Stimulated activated CD4-positive, alpha-beta T cell treated with anti-CD3 and anti-CD28 coated beads, TNF-alpha, amount 100 ng/mL, for 48 hours (primary cell): ENCODE measurements around the gene KIF17.

ENCODE experiments used
- DNase-seq, 3 donors: peaks; one replicate each; pipeline ENCODE4 v3.0.0-alpha.2; 2020; ENCODE audit warnings: low read depth in 3 of 3

The KIF17 gene

GRCh38 chr1:20660847-20661206, 57.0 kb downstream of the KIF17 start:
- no peak for DNase-seq

DNA sequence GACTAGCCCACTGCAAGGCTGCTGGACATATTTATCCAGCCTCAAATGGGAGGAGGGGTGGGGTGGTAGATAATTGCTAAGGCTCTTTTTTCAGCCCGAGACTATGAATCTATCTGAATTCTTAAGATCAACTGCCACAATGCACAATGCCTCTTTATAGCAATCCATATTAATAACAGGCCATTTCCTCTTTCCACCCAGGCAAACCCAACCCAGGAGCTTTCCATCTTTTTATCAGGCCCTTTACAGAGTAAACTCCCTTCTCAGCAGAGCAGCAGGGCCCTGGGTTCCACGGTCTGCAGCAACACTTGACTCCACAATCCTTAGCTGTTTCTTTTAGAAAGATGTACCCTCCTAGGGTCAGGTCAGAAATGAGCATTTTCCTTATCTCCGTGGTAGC, 57.4 kb downstream of the KIF17 start:
- DNase-seq = no peak

DNA sequence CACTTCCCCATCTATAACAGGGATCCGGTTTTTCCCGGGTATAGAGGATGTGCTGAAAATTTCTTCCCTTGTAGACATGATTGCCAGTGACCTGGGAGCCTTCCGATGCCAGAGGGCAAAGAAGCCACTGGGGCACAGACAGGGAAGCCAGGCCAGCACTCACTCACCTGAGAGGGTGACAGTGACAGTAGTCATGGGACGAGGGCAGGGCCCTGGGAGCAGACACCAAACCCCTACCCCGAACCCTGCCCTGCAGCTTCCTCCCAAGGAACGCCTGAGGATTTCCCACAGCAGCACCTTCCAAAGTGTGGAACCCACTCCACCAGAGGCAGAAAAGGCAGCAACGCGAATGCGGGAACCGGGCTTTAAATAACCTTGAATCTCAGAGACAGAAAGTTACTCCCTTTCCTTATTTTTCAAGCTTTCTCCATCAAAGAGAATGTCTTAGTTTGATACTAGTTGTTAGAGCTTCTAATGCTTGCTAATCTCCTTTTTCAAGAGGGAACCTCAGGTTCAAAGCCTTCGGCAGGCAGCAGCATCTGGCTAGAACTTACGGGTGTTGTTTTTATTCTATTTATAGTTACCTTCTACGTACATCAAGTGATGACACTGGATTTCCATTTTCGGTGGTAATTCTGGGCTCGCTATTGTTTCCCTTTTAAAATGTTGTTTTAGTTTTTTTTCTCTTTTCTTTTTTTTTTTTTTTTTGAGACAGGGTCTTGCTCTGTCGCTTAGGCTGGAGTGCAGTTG, 59.5 kb downstream of the KIF17 start:
- no peak for DNase-seq

GRCh38 chr1:20657024-20657423, 60.8 kb downstream of the KIF17 start:
- DNase-seq = no peak

DNA sequence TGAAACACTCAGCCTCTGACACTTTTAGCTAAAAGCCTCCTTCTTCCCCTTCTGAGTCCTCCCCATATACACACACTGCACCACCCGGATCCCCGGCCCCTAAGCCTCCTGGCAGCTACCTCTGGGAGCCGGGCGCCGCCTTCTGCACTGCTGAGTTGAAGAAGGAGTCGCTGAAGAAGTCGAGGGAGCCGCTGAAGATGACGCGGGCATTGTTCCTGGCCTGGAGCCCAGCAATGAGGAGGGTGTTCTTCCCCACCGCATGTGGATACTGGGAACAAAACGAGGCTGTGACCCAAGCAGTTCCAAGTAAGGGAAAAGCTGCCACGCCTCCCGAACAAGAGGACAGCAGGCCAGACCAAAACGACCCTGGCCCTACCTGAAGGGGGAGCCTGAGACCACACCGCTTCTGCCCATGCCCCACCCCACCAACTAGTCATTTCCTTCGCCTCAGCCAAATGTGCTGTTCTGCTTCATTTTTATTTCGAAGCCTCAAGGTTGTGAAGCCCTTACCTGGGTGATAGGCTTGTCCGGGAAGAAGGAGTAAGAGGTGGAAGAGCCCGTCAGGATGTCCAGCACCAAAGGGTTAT, 63.6 kb downstream of the KIF17 start:
- no peak for DNase-seq

DNA sequence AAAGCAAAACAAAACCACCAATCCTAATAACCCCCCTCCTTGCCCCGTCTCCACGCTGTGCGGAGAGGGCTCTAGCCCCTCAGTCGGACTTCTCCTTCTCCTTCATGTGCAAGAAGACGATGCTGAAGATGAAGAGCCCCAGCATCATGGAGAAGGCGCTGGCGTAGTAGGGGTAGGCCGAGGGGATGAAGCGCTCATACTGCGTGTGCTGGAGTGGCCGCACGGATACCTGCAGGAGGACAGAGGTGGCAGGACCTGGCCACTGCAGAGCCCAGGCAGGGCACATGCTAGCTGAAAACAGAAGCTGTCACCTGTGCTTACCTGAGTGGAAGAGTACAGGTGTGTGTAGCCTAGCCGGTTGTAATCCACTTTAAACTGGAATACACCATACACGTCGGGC, 65.5 kb downstream of the KIF17 start:
- no peak for DNase-seq

DNA sequence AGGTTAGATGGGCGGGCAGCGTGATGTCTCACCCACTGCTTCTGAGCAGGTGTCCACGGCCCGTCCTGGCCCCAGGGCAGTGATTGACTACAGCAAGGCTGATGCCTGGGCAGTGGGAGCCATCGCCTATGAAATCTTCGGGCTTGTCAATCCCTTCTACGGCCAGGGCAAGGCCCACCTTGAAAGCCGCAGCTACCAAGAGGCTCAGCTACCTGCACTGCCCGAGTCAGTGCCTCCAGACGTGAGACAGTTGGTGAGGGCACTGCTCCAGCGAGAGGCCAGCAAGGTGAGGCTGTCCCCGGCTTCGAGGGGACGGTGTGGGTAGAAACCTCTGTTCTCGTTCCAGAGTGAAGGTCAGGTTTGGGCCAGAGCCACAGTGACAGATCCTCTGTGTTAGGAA, 68.9 kb downstream of the KIF17 start:
- no peak for DNase-seq

- no peak for DNase-seq
Measured at GRCh38 chr1:20648438-20648837, 69.4 kb downstream of the KIF17 start.

DNA sequence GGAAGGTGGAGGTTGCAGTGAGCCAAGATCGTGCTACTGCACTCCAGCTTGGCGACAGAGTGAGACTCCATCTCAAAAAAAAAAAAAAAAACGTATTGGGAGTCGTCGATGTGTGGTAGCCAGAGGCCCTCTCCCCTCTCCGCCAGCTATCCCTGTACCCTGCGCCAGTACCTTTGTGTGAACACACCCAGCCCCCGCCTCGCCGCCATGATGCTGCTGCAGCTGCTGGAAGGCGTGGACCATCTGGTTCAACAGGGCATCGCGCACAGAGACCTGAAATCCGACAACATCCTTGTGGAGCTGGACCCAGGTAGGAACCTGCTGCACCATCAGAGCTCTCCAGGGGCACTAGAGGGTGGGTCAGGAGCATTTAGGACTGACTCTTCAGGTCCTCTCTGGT, 72.4 kb downstream of the KIF17 start:
- DNase-seq = no peak

DNA sequence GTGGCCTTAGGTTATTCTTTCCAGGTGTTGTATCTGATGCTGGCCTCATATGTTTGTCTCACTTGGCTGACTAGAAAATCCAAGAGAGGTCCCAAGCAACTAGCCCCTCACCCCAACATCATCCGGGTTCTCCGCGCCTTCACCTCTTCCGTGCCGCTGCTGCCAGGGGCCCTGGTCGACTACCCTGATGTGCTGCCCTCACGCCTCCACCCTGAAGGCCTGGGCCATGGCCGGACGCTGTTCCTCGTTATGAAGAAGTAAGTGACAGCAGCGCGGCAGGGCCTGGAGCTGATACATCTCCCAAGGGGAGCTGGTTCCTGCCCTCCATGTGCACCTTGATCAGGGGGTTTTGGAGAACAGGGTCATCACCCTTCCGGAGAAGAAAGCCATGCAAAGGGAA, 73.4 kb downstream of the KIF17 start:
- DNase-seq = no peak

- DNase-seq = no peak
Measured at GRCh38 chr1:20643080-20643479, 74.7 kb downstream of the KIF17 start.

- no peak for DNase-seq
Measured at GRCh38 chr1:20641975-20642374, 75.8 kb downstream of the KIF17 start.

DNA sequence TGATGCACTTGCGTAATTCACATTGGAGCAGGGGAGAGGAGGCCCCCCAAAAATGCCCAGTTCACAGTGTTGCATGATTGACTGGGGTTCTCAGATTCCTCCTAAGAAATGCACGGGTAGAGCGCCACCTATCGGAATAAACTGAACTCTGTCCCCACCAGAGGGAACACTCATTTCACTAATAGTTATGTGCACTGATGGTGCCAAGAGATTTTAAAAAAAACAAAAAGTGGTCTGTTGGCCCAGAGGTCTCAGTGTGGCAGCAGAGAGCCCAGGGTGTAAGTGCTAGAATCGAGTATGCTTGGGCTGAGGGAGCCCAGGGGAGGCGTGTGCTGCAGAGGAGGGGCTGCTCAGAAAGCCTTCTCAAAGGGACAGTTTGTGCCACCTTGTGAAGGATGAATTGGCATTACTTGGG, 77.6 kb downstream of the KIF17 start:
- peak; percentile 22 to 43 (median 40) for DNase-seq

DNA sequence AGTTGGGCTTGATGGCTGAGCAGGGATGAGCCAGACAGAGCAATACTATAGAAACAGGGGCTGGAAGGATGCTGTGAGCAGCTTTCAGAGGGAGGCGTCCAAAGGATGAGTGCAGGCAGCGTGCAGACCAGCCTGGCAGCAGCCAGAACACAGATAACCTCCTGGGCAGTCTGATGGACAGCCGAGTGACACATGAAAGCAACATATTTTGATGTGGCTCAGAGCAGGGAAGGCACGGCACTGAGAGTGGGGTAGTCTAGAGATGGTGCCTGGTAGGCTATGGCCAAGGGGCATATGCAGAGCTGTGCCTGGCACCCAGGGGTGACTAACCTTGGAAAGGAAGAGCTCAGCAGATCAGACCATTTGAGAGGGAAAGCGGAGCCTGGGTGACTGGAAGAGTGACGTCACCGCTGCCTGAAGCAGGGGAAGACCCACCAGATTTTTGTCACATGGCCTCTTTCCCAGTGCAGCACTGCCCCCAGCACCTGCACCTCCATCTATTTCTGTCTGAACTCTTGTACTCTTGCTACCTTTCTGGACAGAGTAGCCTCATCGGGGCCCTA, 80.9 kb downstream of the KIF17 start:
- no peak for DNase-seq

DNA sequence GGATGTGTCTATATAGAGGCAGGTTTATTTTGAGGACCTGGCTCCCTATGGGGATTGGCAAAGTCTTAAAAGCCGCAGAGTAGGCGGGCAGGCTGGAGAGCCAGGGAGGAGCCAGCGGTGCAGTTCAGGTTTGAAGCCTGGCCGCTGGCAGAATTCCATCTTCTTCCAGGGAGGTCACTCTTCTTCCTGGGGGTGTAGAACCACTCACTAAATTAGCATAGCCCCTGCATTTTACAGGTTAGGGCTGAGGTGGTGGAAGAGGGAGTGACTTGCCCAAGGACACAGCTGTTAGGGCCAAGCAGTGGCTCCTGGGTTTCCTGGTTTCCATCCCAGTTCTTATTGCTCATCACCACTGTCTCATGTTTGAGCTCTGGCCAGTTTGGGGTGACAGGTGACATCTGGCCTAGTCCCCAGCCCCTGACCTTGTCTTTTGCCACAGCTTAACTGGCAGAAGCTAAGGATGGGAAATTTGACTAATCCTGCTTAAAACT, 83.2 kb downstream of the KIF17 start:
- no peak for DNase-seq

DNA sequence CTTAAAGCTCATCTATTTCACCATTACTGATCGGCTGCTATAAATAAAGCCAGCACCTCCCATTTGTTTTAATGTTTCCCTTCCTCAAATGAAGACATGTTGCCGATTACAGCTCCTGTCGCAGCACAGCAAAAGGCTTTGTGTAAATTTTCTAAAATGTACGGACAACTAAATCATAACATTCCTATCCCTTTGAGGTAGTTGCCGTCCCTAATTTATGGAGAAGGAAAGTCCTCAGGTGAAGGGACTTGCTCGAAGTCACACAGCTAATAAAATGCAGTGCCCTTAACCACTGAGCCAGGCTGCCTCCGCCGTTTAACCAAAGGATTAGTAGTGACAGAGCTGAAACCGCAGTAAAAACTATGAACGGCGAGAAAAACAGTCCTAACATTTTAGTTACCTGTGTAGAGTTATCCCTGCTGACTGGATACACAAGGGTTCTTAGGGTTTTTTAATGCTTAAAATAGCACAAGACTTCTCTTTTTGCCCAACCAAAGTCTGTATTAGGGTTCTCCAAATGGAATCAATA, 83.7 kb downstream of the KIF17 start:
- peak in 1 of 3 donors; percentile 11 for DNase-seq

DNA sequence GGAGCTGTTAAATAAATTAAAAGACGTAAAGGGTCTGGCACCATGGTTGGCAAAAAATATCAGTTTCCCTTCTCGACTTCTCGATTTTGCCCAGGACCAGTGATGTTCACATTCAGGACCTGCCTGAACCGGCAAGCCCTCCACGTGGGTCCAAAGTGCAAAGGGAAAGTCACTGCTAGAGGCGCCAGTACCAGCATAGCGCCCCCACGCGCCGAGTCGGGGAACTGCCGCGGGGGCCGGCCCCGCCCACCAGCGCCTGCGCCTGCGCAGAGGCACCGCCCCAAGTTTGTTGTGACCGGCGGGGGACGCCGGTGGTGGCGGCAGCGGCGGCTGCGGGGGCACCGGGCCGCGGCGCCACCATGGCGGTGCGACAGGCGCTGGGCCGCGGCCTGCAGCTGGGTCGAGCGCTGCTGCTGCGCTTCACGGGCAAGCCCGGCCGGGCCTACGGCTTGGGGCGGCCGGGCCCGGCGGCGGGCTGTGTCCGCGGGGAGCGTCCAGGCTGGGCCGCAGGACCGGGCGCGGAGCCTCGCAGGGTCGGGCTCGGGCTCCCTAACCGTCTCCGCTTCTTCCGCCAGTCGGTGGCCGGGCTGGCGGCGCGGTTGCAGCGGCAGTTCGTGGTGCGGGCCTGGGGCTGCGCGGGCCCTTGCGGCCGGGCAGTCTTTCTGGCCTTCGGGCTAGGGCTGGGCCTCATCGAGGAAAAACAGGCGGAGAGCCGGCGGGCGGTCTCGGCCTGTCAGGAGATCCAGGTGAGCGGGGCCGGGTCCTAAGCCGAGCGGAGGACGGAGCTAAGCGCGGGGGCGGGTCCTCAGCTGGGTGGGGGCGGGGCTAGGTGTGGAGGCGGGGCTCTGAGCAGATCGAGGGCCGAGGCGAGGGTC, 84.4 kb downstream of the KIF17 start, which contains the start of gene PINK1:
Gene PINK1, plus strand, starts transcription at position 269 of the 875 bp plus-strand sequence. Its CDS starts 91 bp downstream, at position 360.
- DNase-seq = peak; percentile 75 to 78 (median 75)

DNA sequence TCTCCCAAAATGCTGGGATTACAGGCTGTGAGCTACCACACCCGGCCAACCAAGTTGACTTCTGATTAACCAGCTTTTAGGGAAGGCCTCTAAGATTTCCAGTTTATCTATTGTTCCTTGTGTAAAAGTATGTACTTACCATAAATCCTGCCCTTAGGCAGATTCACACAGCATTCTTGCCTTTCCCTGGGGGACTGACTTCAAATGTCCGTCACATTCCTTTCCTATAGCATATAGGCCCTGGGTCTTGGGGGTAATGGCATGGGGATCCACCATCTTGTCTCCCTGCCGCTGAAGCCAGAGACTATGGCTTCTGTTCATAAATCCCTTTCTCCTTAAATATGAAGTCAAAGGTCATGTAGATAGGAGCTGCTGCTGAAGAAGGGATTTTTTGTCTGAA, 85.4 kb downstream of the KIF17 start:
- DNase-seq = no peak

DNA sequence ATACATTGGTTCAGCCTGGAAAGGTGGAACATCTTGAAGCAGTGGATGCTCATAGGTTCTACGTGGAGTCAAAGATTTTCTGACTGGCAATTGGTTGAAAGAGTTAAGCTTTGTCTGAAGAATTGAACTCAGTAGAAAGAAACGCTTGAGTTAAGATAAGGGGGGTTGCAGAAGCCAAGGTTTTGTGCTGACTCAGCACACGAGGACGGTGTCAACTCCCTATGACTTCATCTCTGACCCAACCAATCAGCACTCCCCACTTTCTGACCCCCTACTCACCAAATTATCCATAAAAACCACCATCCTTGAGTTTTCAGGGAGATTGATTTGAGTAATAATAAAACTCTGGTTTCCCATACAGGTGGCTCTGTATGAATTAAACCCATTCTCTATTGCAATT, 87.1 kb downstream of the KIF17 start:
- DNase-seq = no peak

DNA sequence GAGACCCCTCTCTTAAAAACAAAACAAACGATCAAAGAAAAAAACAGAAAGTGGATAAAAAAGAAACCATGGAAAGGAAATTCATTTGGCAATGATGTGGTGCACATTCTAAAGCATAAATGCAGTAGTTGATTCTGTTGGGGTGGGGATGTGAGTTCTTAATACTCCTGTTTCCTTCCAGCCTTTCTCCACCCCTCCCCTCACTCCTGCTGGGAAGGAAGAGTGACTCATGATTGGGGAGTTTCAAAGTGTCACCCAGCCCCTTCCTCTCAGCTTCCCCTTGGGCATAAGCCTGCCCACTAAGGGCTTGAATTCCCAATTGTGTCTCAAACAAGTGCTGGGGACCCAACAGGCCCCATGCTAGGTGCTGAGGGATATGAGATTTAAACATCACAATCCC, 91.3 kb downstream of the KIF17 start:
- DNase-seq = no peak

DNA sequence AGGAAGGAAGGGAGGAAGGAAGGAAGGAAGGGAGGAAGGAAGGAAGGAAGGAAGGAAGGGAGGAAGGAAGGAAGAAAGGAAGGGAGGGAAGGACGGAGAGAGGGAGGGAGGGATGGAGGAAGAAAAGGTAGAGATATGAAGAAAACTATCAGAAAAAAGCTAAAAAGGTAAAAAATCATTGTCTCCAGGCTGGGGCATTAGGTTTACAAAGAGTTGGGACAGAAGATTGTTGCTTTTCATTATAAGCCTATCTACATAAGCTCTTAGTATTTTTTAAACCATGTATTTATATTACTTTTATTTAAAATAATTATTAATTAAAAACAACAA, 91.7 kb downstream of the KIF17 start:
- no peak for DNase-seq
